ENCODE data around the gene WWP2. TPM values are rescaled to one million over a fixed set of nuclear protein-coding genes. Genes with fewer than 3 reads are reported as not detected.
"Not testable (repeated sequence)": the region's sequence is repeated elsewhere in the genome, so short reads cannot be mapped to it uniquely, and the experiment has no call there.

Gene WWP2
- total and polyA plus RNA-seq, 7 donors: 11.4 to 59.0 (median 23.9) TPM

DNA sequence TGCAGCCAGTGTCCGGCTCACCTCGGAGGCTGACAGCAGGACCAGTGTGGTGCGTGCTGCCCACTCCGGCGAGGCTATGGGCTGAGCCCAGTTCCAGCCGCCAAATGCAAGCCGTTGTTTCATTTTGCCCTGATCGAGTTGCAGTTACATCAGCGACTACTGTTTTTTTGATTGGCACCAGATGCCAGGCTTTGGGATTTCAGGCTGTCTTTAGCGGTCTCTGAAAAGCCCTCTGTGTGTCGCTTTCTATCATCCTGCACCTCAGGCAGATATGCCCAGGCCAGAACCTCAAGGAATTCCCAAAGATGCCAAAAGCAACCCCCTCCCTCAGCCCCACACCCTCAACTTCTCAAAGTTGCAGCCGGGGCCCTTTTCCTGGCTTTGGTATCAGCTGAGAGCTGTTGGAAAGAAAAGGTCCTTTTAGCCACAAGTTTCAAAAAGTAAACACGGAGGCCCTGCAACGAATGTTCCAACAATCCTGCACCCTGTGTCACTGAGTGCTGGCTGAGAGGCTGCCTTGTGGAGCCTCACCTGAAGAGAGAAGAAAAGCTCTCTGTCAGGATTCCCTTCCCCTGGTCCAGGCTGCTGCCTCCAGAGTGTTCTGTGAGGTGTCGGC is 58.9 kb downstream of the WWP2 start:
- H3K4me1 ChIP-seq: peaks cover 0 to 6% (median 0%) of the 10 kb centered on the region in 4 donors
- TF ChIP-seq, protein P1, sequence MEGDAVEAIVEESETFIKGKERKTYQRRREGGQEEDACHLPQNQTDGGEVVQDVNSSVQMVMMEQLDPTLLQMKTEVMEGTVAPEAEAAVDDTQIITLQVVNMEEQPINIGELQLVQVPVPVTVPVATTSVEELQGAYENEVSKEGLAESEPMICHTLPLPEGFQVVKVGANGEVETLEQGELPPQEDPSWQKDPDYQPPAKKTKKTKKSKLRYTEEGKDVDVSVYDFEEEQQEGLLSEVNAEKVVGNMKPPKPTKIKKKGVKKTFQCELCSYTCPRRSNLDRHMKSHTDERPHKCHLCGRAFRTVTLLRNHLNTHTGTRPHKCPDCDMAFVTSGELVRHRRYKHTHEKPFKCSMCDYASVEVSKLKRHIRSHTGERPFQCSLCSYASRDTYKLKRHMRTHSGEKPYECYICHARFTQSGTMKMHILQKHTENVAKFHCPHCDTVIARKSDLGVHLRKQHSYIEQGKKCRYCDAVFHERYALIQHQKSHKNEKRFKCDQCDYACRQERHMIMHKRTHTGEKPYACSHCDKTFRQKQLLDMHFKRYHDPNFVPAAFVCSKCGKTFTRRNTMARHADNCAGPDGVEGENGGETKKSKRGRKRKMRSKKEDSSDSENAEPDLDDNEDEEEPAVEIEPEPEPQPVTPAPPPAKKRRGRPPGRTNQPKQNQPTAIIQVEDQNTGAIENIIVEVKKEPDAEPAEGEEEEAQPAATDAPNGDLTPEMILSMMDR (IDR thresholded peaks at IDR 0.05): no peak
- no peak for TF ChIP-seq POLR2AphosphoS5 (IDR thresholded peaks at IDR 0.05)
- no peak for TF ChIP-seq POLR2A (IDR thresholded peaks at IDR 0.05)
- no peak for TF ChIP-seq EP300 (IDR thresholded peaks at IDR 0.05)
- H3K27me3 ChIP-seq: no peaks in the 10 kb centered on the region
- peak overlapping the region in 2 of 4 donors; percentile 2 to 3 for H3K4me3 ChIP-seq
- intact Hi-C loops (cut with DNase I): no loop called here
- peak overlapping the region in 1 of 4 donors; percentile 63 for H3K27ac ChIP-seq
- no peaks in the 10 kb centered on the region for H3K9me3 ChIP-seq
- no peak for DNase-seq
- WGBS, 2 donors: 88 to 89% methylated on average over 15 of the region's 15 CpGs
- no peaks in the 10 kb centered on the region for H3K36me3 ChIP-seq

GRCh38 chr16:69821844-69822173 is 59.7 kb downstream of the WWP2 start:
- 94 to 97% methylated on average over 6 of the region's 6 CpGs for WGBS, 2 donors
- no peak for DNase-seq
- Histone ChIP-seq H3K4me1 (peaks cover 0 to 6% (median 0%) of the 10 kb centered on the region in 4 donors), H3K27me3 (no peaks in the 10 kb centered on the region), H3K4me3 (no peak overlapping the region), H3K9me3 (no peaks in the 10 kb centered on the region), H3K27ac (no peak overlapping the region), H3K36me3 (no peaks in the 10 kb centered on the region)
- TF ChIP-seq, protein P1 (IDR thresholded peaks at IDR 0.05): no peak
- TF ChIP-seq POLR2AphosphoS5 (IDR thresholded peaks at IDR 0.05) (no peak), POLR2A (IDR thresholded peaks at IDR 0.05) (no peak), EP300 (IDR thresholded peaks at IDR 0.05) (no peak)
- intact Hi-C loops (cut with DNase I): no loop called here

GRCh38 chr16:69822174-69822935 is 60.2 kb downstream of the WWP2 start:
- no peak for DNase-seq

DNA sequence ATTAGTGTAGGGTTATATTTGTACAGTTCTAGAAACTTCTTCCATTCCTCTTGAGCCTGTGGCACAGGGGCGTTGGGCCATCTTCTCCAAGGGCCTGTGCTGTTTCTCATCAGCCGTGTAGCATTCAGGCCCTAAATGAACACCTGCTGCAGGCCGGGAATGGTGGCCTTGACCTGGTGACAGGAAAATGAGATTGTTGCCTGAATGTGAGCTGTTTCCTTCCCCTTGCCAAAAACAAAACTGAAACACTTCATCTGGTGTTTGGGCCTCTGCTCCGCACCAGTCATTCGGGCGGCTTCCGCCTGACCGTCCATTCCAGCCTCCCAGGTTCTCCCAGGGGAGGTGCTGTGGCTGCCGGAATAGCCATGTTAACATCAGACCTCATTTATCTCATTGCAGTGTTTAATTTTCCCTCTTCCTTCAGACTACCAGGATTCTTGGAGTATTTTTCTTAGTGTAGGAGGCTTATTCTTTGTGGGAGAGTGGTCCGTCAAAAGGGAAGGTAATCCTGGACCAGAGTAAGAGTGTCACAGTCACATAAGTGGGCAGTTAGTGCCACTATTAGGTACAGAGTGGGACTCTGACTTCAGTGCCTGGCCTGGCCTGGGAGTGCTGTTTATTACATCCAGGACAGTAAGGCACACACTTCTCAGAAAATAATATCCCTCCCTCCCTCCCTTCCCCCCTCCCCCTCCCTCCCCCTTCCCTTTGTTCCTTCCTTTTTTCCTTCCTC is 61.9 kb downstream of the WWP2 start:
- Histone ChIP-seq H3K27ac (peak overlapping the region; percentile 40 to 64 (median 58)), H3K27me3 (no peaks in the 10 kb centered on the region), H3K36me3 (no peaks in the 10 kb centered on the region), H3K9me3 (no peaks in the 10 kb centered on the region), H3K4me3 (no peak overlapping the region), H3K4me1 (peaks cover 0 to 6% (median 0%) of the 10 kb centered on the region in 4 donors)
- intact Hi-C loops (cut with DNase I): no loop called here
- DNase-seq: peak; percentile 85
- TF ChIP-seq POLR2AphosphoS5 (IDR thresholded peaks at IDR 0.05) (peak in 3 of 4 donors; percentile 43 to 47 (median 45)), POLR2A (IDR thresholded peaks at IDR 0.05) (no peak)
- 56 to 66% methylated on average over 10 of the region's 10 CpGs for WGBS, 2 donors

More at GRCh38 chr16:69822174-69822935, 60.2 kb downstream of the WWP2 start:
- intact Hi-C loops (cut with DNase I): no loop called here
- TF ChIP-seq, protein P1 (IDR thresholded peaks at IDR 0.05): no peak
- 80 to 87% methylated on average over 11 of the region's 11 CpGs for WGBS, 2 donors
- Histone ChIP-seq H3K27me3 (no peaks in the 10 kb centered on the region), H3K4me1 (peaks cover 0 to 6% (median 0%) of the 10 kb centered on the region in 4 donors), H3K27ac (no peak overlapping the region), H3K4me3 (no peak overlapping the region), H3K9me3 (no peaks in the 10 kb centered on the region), H3K36me3 (no peaks in the 10 kb centered on the region)

- H3K4me3 ChIP-seq; DNase-seq; H3K27me3 ChIP-seq; H3K4me1 ChIP-seq; H3K36me3 ChIP-seq; H3K9me3 ChIP-seq; intact Hi-C loops (cut with DNase I): not testable (repeated sequence)
- H3K27ac ChIP-seq: peak overlapping the region in 3 of 4 donors; percentile 57 to 64 (median 58)
- 96% methylated on average over 4 of the region's 4 CpGs for WGBS, 2 donors
Observed at GRCh38 chr16:69824564-69825142, 62.5 kb downstream of the WWP2 start.

Data from sigmoid colon (tissue), 7 donors.